ENCODE data around the gene NUCKS1. TPM values are rescaled to one million over a fixed set of nuclear protein-coding genes. Genes with fewer than 3 reads are reported as not detected.
A peak's percentile ranks its signal among the peaks of the same experiment; 100 is the strongest.

NUCKS1 gene
- total RNA-seq, 1 experiment from 2014 or later: 319 TPM

DNA sequence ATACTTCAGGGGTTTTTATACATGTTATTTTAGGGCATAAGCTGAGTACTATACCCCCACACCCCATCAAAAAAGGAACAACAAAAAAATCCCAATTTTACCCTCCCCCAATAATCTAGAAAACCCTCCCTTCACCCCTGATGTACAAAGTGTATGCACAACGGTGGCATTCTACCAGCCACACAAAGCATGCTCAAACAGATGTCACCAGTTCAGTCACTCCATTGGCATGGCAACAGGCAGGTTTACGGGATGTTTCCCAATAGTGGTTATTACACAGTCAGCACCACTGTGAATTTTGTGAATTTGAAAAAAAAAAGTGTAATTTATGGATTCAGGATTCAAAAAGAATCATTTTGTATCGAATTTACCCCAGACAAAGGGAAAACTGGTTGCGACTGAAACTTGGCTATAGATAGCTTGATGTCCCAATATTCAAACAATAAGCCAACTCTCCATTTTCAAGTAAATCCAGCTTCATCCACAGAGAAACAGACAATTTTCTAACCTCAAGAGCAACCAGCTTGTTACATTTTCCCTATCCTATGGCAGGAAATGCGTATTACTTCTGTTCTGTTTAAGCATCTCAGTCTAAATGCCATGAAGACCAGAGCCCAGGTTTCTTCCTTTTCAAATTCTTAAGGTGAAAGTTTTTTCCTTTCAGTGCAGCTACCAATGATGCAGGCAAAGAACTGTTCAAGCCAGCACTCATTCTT is 35.6 kb downstream of the NUCKS1 start:
- no peak overlapping the region for H2AFZ ChIP-seq
- BruUV-seq (replicated peaks): TSS peak; percentile 6
- no peaks in the 10 kb centered on the region for H3K27me3 ChIP-seq (ENCODE audit: insufficient read depth, low read depth)
- CTCF ChIA-PET: interaction anchor here (0.6 to 1.1 kb wide), 2 partner anchors 27 to 55 kb away, joined by 3 to 4 read pairs; no protein-coding TSS in a partner anchor
- intact Hi-C loops (cut with micrococcal nuclease; ENCODE audit: unreplicated experiment): loop anchor here (5.0 kb wide), 1 partner anchor 187 kb away; no protein-coding TSS in a partner anchor
- H4K20me1 ChIP-seq (ENCODE audit: insufficient read depth): no peaks in the 10 kb centered on the region
- no peaks in the 10 kb centered on the region for H3K9me3 ChIP-seq (ENCODE audit: insufficient read depth, low read depth)
- H3K36me3 ChIP-seq (ENCODE audit: low read depth): peaks cover 26% of the 10 kb centered on the region
- H3K27ac ChIP-seq: no peak overlapping the region
- H3F3A ChIP-seq (ENCODE audit: insufficient read depth, low read depth): peaks cover 79% of the 10 kb centered on the region
- no peak overlapping the region for H3K4me2 ChIP-seq
- no peaks in the 10 kb centered on the region for H3K79me2 ChIP-seq (ENCODE audit: low read depth)
- POLR2A ChIA-PET (ENCODE audit: unreplicated experiment): no interaction called here
- H3K4me3 ChIP-seq: no peak overlapping the region
- no peaks in the 10 kb centered on the region for H3K9me2 ChIP-seq (ENCODE audit: insufficient read depth)
- H3K4me1 ChIP-seq (replicated peaks; ENCODE audit: insufficient read depth): no peaks in the 10 kb centered on the region
- DNase-seq: no peak
- TF ChIP-seq EZH2 (IDR thresholded peaks at IDR 0.05; ENCODE audit: low read depth): no peak
- TF ChIP-seq, protein P1, sequence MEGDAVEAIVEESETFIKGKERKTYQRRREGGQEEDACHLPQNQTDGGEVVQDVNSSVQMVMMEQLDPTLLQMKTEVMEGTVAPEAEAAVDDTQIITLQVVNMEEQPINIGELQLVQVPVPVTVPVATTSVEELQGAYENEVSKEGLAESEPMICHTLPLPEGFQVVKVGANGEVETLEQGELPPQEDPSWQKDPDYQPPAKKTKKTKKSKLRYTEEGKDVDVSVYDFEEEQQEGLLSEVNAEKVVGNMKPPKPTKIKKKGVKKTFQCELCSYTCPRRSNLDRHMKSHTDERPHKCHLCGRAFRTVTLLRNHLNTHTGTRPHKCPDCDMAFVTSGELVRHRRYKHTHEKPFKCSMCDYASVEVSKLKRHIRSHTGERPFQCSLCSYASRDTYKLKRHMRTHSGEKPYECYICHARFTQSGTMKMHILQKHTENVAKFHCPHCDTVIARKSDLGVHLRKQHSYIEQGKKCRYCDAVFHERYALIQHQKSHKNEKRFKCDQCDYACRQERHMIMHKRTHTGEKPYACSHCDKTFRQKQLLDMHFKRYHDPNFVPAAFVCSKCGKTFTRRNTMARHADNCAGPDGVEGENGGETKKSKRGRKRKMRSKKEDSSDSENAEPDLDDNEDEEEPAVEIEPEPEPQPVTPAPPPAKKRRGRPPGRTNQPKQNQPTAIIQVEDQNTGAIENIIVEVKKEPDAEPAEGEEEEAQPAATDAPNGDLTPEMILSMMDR (conservative IDR thresholded peaks at IDR 0.05): no peak

DNA sequence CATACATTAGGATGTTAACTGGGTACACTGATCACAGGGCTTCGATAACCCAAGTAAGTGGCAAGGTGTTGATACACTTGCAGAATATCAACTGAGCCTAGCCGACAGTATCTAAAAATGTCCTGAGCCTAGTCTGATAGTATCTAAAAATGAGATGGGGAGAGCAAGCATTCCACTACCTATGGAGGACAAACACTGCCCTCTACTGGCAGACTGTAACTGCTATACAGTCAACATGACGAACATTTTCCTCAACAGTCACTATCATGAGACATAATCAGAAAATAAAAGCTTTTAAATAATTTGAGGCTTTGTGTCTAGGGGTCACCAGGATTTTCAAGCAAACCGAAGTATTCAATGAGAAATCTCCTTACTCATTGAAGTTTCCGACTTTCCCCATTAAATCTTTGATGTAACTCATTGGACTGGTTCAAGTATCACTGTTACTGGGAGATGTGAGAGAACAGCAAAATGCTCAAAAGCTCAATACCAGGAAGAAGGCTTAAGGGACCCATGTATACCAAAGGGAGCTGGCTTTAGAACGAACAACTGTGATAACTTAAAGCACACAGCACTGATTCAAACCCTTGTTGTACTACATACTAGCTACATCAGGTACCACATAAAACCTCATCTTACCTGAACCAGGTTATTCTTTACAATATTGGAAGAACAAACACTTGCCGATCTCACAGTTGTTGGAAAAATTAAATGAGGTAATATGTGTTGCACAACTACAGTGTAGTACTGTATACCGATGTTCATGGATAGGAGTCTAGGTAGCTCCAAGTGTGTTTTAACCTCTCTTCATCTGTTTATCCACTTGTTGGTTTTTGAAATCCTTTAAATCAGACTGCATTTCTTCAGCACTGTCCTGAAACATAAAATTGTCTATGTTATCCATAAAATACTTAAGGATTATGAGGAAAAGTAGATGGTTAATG is 38.6 kb downstream of the NUCKS1 start:
- H3K27ac ChIP-seq: peak overlapping the region; percentile 52
- no peak for TF ChIP-seq EZH2 (IDR thresholded peaks at IDR 0.05; ENCODE audit: low read depth)
- TF ChIP-seq, protein P1 (conservative IDR thresholded peaks at IDR 0.05): peak; percentile 95
- no peaks in the 10 kb centered on the region for H3K4me1 ChIP-seq (replicated peaks; ENCODE audit: insufficient read depth)
- H3K36me3 ChIP-seq (ENCODE audit: low read depth): peaks cover 13% of the 10 kb centered on the region
- no peaks in the 10 kb centered on the region for H3K9me3 ChIP-seq (ENCODE audit: insufficient read depth, low read depth)
- BruUV-seq (replicated peaks): no TSS peak
- H3F3A ChIP-seq (ENCODE audit: insufficient read depth, low read depth): peaks cover 65% of the 10 kb centered on the region
- no peaks in the 10 kb centered on the region for H3K27me3 ChIP-seq (ENCODE audit: insufficient read depth, low read depth)
- no peaks in the 10 kb centered on the region for H3K79me2 ChIP-seq (ENCODE audit: low read depth)
- no peaks in the 10 kb centered on the region for H4K20me1 ChIP-seq (ENCODE audit: insufficient read depth)
- no peaks in the 10 kb centered on the region for H3K9me2 ChIP-seq (ENCODE audit: insufficient read depth)
- H3K4me3 ChIP-seq: no peak overlapping the region
- no peak overlapping the region for H3K4me2 ChIP-seq
- CTCF ChIA-PET: interaction anchor here (0.6 to 6.0 kb wide), 6 partner anchors 32 to 1508 kb away, joined by 3 to 96 read pairs (median 4); no protein-coding TSS in a partner anchor
- intact Hi-C loops (cut with micrococcal nuclease; ENCODE audit: unreplicated experiment): loop anchor here (1.0 to 5.0 kb wide), 3 partner anchors 52 to 184 kb away; no protein-coding TSS in a partner anchor
- peak; percentile 41 to 65 for DNase-seq
- no peak overlapping the region for H2AFZ ChIP-seq
- POLR2A ChIA-PET (ENCODE audit: unreplicated experiment): interaction anchor here (0.6 to 0.7 kb wide), 3 partner anchors 54 to 314 kb away, joined by 4 to 12 read pairs (median 4); no protein-coding TSS in a partner anchor

Measured in PC-9 (cell line).